DND-41 (cell line): Measurements from ENCODE around the gene MDM1.

Experiments
- EZH2 ChIP-seq: IDR thresholded peaks from 3 replicates; pipeline ENCODE4 v1.6.1; 2012; ENCODE audit warnings: borderline replicate concordance, low read depth, mild to moderate bottlenecking, moderate library complexity, low read length, inconsistent platforms; ENCODE audit not compliant: severe bottlenecking
- TF ChIP-seq, protein P1 (sequence below): IDR thresholded peaks from 2 replicates; pipeline ENCODE4 v1.5.1; 2012; ENCODE audit warnings: borderline replicate concordance, low read length, moderate library complexity, mild to moderate bottlenecking; ENCODE audit not compliant: poor library complexity, severe bottlenecking; ENCODE audit errors: extremely low read depth

DNA sequence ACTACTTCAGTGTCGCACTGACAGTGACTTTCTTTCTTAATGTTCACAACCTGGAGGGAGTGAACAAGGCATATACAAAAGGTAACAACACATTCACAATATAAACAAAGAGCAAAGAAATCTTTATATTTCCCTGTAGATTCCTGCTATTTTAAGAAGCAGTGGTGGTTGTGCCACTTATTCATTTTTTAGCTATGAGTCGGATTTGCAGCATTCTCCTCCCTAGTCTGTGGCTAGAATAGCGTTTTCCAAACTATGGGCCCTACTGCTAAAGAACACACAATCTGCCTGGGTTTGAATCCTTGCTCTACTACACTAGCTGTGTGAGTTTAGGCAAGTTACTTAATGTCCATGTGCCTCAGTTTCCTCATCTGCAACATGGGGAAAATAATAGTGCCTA, 18.6 kb upstream of the MDM1 start:
- TF ChIP-seq, protein P1, sequence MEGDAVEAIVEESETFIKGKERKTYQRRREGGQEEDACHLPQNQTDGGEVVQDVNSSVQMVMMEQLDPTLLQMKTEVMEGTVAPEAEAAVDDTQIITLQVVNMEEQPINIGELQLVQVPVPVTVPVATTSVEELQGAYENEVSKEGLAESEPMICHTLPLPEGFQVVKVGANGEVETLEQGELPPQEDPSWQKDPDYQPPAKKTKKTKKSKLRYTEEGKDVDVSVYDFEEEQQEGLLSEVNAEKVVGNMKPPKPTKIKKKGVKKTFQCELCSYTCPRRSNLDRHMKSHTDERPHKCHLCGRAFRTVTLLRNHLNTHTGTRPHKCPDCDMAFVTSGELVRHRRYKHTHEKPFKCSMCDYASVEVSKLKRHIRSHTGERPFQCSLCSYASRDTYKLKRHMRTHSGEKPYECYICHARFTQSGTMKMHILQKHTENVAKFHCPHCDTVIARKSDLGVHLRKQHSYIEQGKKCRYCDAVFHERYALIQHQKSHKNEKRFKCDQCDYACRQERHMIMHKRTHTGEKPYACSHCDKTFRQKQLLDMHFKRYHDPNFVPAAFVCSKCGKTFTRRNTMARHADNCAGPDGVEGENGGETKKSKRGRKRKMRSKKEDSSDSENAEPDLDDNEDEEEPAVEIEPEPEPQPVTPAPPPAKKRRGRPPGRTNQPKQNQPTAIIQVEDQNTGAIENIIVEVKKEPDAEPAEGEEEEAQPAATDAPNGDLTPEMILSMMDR, result no peak
- TF ChIP-seq EZH2, result no peak
